Muscle layer of duodenum (tissue), 2 donors: ENCODE results near the gene ROGDI.

ENCODE experiments used
- H3K27ac ChIP-seq: one replicate; pipeline ENCODE4 v1.7.0; 2013; ENCODE audit warnings: mild to moderate bottlenecking, low read length
- H3K27me3 ChIP-seq: one replicate; pipeline ENCODE4 v1.7.0; 2013; ENCODE audit warnings: low read depth, mild to moderate bottlenecking, control low read depth, low read length
- H3K36me3 ChIP-seq, 2 donors: one replicate each; pipeline ENCODE4 v1.7.0; 2013; ENCODE audit warnings: low read length in 2 of 2, control low read depth in 1 of 2, mild to moderate bottlenecking in 1 of 2; ENCODE audit not compliant: insufficient read depth in 2 of 2, control insufficient read depth in 1 of 2
- H3K4me1 ChIP-seq, 2 donors: one replicate each; pipeline ENCODE4 v1.7.0; 2013; ENCODE audit warnings: low read length in 2 of 2, mild to moderate bottlenecking in 2 of 2, control low read depth in 1 of 2, moderate library complexity in 1 of 2; ENCODE audit not compliant: insufficient read depth in 2 of 2, control insufficient read depth in 1 of 2
- H3K4me3 ChIP-seq, 2 donors: one replicate each; pipeline ENCODE4 v1.7.0; 2013; ENCODE audit warnings: low read length in 2 of 2, low read depth in 1 of 2, mild to moderate bottlenecking in 1 of 2
- H3K9me3 ChIP-seq, 2 donors: one replicate each; pipeline ENCODE4 v1.7.0; 2013; ENCODE audit warnings: low read length in 2 of 2, control low read depth in 1 of 2, mild to moderate bottlenecking in 1 of 2; ENCODE audit not compliant: control insufficient read depth in 1 of 2
- donor health status: healthy.

ROGDI gene, protein sequence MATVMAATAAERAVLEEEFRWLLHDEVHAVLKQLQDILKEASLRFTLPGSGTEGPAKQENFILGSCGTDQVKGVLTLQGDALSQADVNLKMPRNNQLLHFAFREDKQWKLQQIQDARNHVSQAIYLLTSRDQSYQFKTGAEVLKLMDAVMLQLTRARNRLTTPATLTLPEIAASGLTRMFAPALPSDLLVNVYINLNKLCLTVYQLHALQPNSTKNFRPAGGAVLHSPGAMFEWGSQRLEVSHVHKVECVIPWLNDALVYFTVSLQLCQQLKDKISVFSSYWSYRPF

GRCh38 chr16:4801962-4802658, at the start of gene ROGDI:
ROGDI (minus strand) TSS chr16:4802633; CDS start chr16:4802571, 62 bp downstream.
- peaks cover 7 to 51% of the 10 kb centered on the region in 2 donors for H3K36me3 ChIP-seq
- H3K4me1 ChIP-seq, result peaks cover 0 to 40% of the 10 kb centered on the region in 2 donors
- no peaks in the 10 kb centered on the region for H3K9me3 ChIP-seq
- H3K27me3 ChIP-seq, result no peaks in the 10 kb centered on the region
- peak within 1 kb of the TSS; percentile 72 for H3K27ac ChIP-seq
- H3K4me3 ChIP-seq, result peak within 1 kb of the TSS; percentile 68 to 95

GRCh38 chr16:4850211-4850610, 47.8 kb upstream of the ROGDI start:
- peaks cover 17 to 40% of the 10 kb centered on the region in 2 donors for H3K4me1 ChIP-seq

DNA sequence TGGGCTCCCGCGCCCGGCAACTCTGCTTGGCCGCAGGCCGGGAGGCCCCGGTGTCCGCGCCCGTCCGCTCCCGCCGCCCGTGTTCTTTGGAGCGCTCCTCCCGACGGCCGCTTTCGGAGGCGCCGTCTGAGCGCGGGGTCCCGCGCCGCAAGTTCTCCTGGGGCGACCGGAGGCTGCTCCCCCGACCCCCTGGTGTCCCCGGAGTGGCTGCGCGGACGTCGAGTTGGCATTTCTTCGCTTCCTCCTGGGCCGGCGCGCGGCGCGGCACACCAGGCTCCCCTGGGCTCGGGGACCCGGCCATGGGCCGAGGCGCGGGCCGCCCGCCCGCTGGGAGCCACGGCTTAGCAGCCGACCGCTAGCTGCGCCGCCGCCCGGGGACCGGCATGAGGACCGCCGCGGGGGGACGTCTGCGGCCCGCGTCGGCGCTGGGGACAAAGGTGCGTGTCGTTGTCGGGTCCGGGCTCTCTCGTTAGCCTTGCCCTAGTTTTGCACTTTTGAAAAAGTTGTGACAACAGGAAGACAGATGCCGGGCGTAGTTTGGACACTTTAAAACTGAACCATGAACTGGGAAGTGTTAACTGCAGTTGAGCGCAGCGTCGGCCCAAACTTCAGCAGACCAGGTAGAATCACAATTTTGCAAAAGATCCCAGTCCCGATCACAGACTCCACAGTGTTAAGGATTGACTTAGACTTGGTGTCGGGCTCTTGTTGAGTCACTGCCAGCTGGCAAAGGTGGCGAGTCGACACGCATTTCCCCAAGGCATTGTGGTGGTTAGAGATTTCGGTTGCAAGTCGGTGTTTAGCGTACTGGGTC, 45.5 kb upstream of the ROGDI start:
- peaks cover 17 to 44% of the 10 kb centered on the region in 2 donors for H3K4me1 ChIP-seq
- H3K9me3 ChIP-seq, result no peaks in the 10 kb centered on the region
- H3K27ac ChIP-seq, result peak overlapping the region; percentile 28
- H3K4me3 ChIP-seq, result peak overlapping the region; percentile 92 to 94
- H3K36me3 ChIP-seq, result peaks cover 15 to 25% of the 10 kb centered on the region in 2 donors
- no peaks in the 10 kb centered on the region for H3K27me3 ChIP-seq

More at GRCh38 chr16:4850211-4850610, 47.8 kb upstream of the ROGDI start:
- Histone ChIP-seq H3K27me3 (no peaks in the 10 kb centered on the region), H3K9me3 (no peaks in the 10 kb centered on the region), H3K36me3 (peaks cover 7 to 30% of the 10 kb centered on the region in 2 donors), H3K4me3 (peak overlapping the region; percentile 23 to 36), H3K27ac (no peak overlapping the region)

- Histone ChIP-seq H3K27me3 (no peaks in the 10 kb centered on the region), H3K9me3 (no peaks in the 10 kb centered on the region), H3K27ac (peak within 1 kb of the TSS; percentile 59), H3K4me1 (peaks cover 17 to 44% of the 10 kb centered on the region in 2 donors), H3K36me3 (peaks cover 17 to 31% of the 10 kb centered on the region in 2 donors), H3K4me3 (peak within 1 kb of the TSS; percentile 92 to 94)
Observed at GRCh38 chr16:4846901-4847773, 44.7 kb upstream of the ROGDI start, which contains the start of the genes GLYR1 and UBN1. GLYR1 (minus strand) TSS chr16:4847288; CDS start chr16:4847265, 23 bp downstream. UBN1 (plus strand) TSS chr16:4847481; CDS start chr16:4852918, 5,437 bp downstream.

DNA sequence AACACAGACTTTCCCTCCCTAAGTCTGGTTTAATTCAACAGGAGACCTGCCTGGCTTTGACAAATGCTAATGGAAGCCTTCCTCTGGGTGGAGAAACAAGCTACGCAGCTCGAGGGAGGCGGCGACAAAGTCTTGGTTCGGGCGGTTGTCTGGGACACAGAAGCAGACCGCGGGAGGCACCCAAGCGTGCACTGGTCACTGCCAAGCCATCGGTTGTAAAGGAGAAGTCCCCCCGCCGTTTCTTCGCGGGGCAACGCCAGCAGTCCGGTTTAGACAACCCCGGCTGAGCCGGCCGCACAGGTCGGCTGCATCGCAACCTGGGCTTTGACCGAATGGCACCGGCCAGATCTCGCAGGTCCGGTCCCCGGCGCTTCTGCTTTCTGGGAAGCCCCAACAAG, 44.1 kb upstream of the ROGDI start:
- no peaks in the 10 kb centered on the region for H3K27me3 ChIP-seq
- no peaks in the 10 kb centered on the region for H3K9me3 ChIP-seq
- peaks cover 20 to 35% of the 10 kb centered on the region in 2 donors for H3K36me3 ChIP-seq
- H3K4me3 ChIP-seq, result peak overlapping the region; percentile 59 to 94
- peak overlapping the region; percentile 59 for H3K27ac ChIP-seq
- H3K4me1 ChIP-seq, result peaks cover 17 to 44% of the 10 kb centered on the region in 2 donors

DNA sequence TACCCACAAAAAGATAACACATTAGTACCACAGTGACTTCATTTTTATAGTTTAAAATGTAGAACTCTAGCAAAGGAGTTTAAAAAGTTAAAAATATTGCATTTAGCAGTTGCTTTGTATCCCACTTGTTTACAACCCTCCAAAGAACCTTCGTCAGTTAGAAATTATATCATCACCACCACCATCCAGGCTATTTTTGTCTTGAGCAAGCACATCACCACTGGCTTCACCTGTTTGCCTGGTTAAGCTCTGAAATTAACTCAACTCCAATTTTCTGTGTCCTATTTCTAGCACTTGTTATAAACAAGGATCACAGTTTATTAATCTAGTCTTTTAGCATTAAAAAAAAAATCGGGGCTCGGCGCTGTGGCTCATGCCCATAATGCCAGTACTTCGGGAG, 38.6 kb upstream of the ROGDI start:
- peaks cover 5 to 12% of the 10 kb centered on the region in 2 donors for H3K4me1 ChIP-seq
- H3K27ac ChIP-seq, result no peak overlapping the region
- no peaks in the 10 kb centered on the region for H3K9me3 ChIP-seq
- no peaks in the 10 kb centered on the region for H3K27me3 ChIP-seq
- peaks cover 44 to 69% of the 10 kb centered on the region in 2 donors for H3K36me3 ChIP-seq
- H3K4me3 ChIP-seq, result no peak overlapping the region

DNA sequence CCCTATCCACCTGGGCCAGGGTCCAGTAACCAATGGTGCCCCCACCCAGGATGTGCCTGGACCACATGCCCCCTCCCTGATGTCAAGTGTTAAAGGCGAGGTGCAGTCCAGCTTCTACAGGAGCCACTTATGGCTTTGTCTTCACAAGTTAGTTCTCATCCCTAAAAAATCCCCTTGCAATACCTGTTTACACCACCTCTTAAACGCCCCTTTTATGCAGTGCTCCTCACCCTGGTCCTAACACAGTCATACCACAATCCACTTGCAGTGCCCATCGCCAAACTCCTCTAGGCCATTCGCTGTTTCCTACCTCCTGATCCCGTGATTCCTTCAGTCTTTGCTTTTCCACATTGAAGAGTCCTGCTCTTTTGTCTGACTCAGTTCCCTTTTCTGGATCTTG, 37.5 kb upstream of the ROGDI start:
- H3K4me1 ChIP-seq, result peaks cover 0 to 2% of the 10 kb centered on the region in 2 donors
- no peak overlapping the region for H3K27ac ChIP-seq
- no peak overlapping the region for H3K4me3 ChIP-seq
- H3K9me3 ChIP-seq, result no peaks in the 10 kb centered on the region
- no peaks in the 10 kb centered on the region for H3K27me3 ChIP-seq
- peaks cover 44 to 70% of the 10 kb centered on the region in 2 donors for H3K36me3 ChIP-seq

DNA sequence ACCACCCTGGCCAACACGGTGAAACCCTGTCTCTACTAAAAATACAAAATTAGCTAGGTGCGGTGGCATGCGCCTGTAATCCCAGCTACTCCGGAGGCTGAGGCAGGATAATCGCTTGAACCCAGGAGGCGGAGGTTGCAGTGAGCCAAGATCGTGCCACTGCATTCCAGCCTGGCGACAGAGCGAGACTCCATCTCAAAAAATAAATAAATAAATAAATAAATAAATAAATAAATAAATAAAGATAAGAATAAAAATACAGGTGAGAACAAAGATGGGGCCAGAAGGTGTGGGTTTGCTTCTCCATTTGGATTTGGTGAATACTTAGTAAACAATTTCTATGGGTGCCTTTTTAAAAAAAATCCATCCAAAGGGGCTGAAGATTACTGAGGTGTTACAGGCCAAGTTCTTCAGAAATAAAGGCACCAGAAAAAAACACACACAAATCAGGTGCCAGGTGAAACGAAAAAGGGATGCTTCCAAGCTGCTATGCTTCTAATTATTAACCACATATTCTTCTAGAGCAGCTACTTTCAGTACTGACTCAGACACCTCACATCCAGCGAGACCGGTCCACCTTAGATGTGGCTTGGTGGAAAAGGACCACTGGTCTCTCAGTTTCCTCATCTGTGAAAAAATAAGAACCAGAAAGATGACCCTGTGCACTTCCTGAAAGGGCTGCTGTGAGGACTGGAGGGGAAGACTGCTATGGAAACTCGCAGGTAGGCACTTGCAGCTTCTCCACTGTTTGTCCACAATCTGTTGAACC, 35.5 kb upstream of the ROGDI start:
- no peaks in the 10 kb centered on the region for H3K27me3 ChIP-seq
- H3K4me3 ChIP-seq, result no peak overlapping the region
- H3K4me1 ChIP-seq, result peaks cover 0 to 7% of the 10 kb centered on the region in 2 donors
- no peak overlapping the region for H3K27ac ChIP-seq
- H3K36me3 ChIP-seq, result peaks cover 39 to 61% of the 10 kb centered on the region in 2 donors
- H3K9me3 ChIP-seq, result no peaks in the 10 kb centered on the region

DNA sequence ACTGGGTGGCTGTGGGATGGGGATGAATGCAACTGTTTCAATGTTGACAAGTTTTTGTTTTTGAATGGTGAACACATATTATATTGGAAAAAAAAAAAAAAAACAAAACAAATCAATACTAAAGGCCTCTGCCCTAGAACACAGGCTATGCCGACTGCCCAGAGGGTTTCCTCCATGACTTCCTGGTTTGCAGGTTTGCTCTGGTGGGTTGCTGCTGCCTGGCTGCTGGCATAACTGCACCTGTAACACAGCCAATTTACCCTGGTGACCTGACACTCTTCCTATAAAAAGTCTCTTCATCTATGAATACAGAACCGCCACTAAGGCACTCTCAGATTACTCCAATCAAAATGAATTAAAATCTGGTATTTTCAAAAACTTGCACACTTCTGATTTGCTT, 34.3 kb upstream of the ROGDI start:
- H3K4me1 ChIP-seq, result peaks cover 0 to 7% of the 10 kb centered on the region in 2 donors
- no peak overlapping the region for H3K27ac ChIP-seq
- H3K4me3 ChIP-seq, result no peak overlapping the region
- H3K27me3 ChIP-seq, result no peaks in the 10 kb centered on the region
- no peaks in the 10 kb centered on the region for H3K9me3 ChIP-seq
- H3K36me3 ChIP-seq, result peaks cover 45 to 63% of the 10 kb centered on the region in 2 donors

DNA sequence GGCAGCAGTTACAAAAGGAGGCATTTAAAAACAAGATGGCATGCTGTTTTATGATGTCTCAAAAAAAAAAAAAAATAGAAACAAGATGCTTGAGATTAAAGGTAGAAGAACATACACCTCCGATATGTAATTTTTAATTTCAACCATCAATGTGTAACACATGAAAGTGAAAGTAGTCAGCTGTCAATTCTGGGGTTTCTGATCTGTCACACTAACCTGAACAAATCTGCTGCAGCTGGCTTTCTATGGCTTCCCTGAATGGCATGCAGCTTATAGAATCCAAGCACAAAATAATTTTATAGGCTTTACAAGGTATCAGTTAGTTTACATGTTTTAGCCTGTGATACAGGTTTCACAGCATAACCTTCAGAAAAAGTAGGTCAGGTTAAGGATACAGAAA, 31.2 kb upstream of the ROGDI start:
- Histone ChIP-seq H3K4me1 (peaks cover 0 to 7% of the 10 kb centered on the region in 2 donors), H3K27me3 (no peaks in the 10 kb centered on the region), H3K9me3 (no peaks in the 10 kb centered on the region), H3K27ac (no peak overlapping the region), H3K4me3 (no peak overlapping the region), H3K36me3 (peaks cover 45 to 60% of the 10 kb centered on the region in 2 donors)
